ACHN (cell line): ENCODE measurements around the gene DOCK9.

Source experiments
- DNase-seq: peaks from one replicate; pipeline ENCODE4 v3.0.0-alpha.2; 2015
- in situ Hi-C: cut with HindIII; loops from 2 replicates; pipeline ENCODE4 v1.10.0; 2017; ENCODE audit warnings: low sequenced_read_pairs, low pct_ligation_motif_present, low pct_unique_long_range_greater_than_20kb

The DOCK9 gene

DNA sequence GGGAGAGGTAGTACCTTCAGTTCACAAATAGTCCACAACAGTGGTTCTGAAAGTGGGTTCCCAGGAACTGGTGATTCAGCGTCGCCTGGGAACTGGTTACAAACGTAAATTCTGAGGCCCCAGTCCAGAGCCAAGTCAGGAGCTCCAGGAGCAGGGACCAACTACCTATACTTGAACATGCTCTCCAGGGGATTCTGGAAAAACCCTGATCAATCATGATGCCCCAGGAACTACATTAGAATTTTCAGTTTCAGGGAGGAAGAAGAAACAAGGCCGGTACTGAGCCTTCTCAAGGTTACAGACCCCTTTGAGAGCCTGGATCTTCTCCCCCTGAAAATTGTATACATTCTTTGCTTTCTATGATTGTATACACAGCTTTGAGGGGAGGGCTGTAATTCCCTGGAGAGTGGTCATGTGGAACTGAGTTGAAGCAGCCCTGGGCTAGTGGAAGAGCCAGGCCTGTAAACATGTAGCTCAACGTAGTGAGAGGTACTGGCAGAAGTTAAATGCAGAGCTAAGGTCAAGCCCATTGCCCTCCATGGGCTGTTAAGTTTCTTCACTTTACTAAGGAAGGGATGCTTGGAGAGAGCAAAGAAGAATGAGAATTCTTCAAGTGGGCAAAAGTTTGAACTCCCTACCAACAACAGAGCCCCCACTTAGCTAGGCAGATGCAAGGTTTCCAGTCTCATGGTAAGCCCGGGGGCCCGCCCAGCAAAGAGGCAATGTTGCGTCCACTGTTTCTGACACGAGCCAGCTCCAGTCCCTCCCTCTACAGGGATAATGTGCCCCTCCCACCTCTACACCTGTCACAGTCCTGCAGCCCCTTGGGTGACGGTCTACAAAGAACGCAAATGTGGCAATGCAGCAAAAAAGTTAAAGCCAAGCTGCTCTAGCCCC is 17.0 kb downstream of the DOCK9 start:
- in situ Hi-C loops: no loop called here
- no peak for DNase-seq

- in situ Hi-C loops: no loop called here
- no peak for DNase-seq
Measured at GRCh38 chr13:98959786-98960605, 17.9 kb downstream of the DOCK9 start.

DNA sequence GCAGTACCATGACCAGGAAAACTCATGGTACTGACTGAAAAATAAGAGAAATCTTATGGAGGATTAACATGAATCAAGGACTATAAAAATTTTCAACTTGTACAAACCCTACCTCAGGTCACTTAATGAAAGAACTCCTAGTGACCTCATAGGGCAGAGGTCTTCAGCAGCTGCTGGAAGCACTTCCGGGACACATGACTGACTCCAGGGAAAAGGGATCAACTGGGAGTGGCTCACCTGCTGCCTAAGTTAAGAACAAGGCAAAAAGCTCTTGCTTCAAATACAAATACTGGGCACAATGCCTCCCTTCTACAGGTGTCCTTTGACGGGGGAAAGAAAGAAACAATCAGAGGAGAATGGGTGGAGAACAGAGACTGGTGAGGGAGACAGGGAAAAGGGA is 18.6 kb downstream of the DOCK9 start:
- DNase-seq: no peak
- in situ Hi-C loops: no loop called here

- in situ Hi-C loops: no loop called here
Measured at GRCh38 chr13:98958443-98958794, 19.4 kb downstream of the DOCK9 start.

GRCh38 chr13:98957731-98958442 is 20.0 kb downstream of the DOCK9 start:
- in situ Hi-C loops: no loop called here
- DNase-seq: no peak

More at GRCh38 chr13:98958443-98958794, 19.4 kb downstream of the DOCK9 start:
- no peak for DNase-seq

GRCh38 chr13:98955336-98955735 is 22.5 kb downstream of the DOCK9 start:
- DNase-seq: no peak
- in situ Hi-C loops: no loop called here

DNA sequence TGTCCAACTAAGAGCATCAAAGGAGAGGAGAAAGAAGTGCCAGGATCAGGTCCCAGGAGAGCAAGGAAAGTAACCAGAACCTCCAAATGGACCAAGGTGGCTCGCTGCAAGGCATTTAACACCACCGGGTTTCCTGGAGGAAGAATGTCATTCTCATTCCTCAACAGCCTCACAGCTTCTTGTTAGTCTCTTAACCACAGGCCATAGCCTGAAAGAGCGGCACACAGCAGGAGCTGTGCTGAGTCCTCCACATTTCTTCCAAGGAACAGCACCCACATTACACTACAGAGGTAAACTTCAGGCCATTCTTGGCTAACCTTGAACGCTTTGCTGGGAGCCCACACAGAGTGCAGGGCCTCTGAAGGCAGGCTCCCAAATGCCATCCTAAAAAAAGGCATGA is 23.6 kb downstream of the DOCK9 start:
- no peak for DNase-seq

GRCh38 chr13:98951266-98951665 is 26.6 kb downstream of the DOCK9 start:
- in situ Hi-C loops: no loop called here
- no peak for DNase-seq

More for the DNA sequence above, 23.6 kb downstream of the DOCK9 start:
- in situ Hi-C loops: no loop called here

DNA sequence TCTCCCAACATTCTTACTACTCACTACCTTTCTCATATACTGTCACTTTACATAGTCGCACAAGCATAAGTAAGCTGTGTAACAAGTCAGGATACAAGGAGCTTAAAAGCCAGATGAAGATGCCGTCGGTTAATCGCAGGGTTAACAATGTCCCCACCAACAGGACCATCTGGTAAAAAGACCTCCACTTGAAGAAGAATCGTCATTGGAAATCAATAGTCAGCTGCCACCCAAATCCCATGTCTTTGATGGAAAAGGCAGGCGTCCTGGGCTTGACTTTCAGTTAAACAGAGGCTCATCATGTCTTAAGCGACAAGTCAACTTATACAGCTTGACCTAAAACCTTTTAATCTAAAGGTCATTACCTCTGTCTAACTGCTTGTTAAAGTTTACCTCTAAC is 27.2 kb downstream of the DOCK9 start:
- DNase-seq: no peak
- in situ Hi-C loops: no loop called here

DNA sequence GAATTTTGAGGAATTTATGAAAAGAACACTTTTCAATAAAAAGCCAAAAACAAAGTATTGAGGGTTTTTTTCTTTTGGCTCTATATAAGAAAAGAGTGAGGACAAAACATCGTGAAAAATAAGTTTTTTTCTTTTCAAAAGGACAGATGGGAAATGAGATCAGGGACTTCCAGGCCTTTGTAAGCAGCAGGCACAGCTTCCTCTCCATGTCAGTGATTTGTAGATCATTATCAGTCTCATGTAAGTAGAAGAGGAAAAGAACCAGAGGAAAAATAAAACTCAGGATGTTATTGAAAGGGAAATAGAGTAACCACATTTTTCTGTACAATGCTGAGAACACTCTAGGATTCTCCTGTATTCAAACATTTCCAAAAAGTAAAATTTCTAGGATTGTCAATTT is 29.9 kb downstream of the DOCK9 start:
- in situ Hi-C loops: no loop called here

GRCh38 chr13:98945863-98946605 is 31.8 kb downstream of the DOCK9 start:
- in situ Hi-C loops: no loop called here

More for the DNA sequence above, 29.9 kb downstream of the DOCK9 start:
- no peak for DNase-seq

DNA sequence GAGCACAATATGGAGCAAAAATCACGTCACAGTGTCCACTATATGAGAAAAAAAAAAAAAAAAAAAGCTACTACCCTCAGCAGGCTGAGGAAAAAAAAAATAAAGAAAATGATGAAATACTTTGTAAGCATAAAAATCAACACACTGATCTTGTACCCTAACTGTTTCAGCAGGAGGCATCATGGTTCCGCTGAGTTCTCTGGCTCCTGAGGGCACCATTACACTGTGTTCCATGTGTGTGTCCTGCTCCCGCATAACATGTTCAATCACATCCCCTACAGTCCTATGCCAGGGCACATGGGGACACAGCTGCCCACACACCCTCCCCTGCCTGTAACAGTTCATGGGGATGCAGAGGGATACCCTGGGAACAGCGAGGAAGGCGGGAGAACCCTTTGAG is 33.5 kb downstream of the DOCK9 start:
- DNase-seq: no peak
- in situ Hi-C loops: no loop called here

More at GRCh38 chr13:98945863-98946605, 31.8 kb downstream of the DOCK9 start:
- DNase-seq: no peak

GRCh38 chr13:98942997-98943396 is 34.9 kb downstream of the DOCK9 start:
- DNase-seq: no peak
- in situ Hi-C loops: no loop called here

GRCh38 chr13:98942485-98942884 is 35.4 kb downstream of the DOCK9 start:
- in situ Hi-C loops: no loop called here
- DNase-seq: no peak

GRCh38 chr13:98941536-98941935 is 36.3 kb downstream of the DOCK9 start:
- in situ Hi-C loops: no loop called here
- no peak for DNase-seq

- in situ Hi-C loops: no loop called here
- no peak for DNase-seq
Measured at GRCh38 chr13:98941126-98941525, 36.7 kb downstream of the DOCK9 start.

GRCh38 chr13:98940325-98941001 is 37.4 kb downstream of the DOCK9 start:
- in situ Hi-C loops: no loop called here
- DNase-seq: no peak

DNA sequence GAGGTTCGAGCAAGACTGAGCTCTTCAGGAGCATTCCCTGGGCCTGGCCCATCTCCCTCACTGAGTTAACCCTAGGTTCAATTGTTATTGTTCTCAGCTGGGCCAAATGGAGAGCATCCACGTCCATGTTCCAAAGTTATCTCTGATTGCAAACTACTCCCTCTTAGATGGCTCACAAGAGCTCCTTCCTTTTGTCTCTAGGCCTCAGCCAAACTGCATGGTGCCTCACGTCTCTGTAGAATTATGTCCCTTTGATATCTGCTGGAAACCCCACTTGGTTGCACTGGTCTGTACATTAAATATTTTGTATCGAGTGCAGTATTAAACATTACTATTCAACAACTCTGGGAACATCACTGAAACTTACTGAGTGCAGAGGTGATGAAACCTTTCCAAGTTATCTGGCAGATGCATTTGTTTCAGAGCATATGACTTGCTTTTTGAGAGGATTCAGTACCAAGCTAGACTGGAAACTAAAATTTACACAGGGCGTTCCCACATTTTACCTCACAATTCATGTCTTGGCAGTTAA is 38.1 kb downstream of the DOCK9 start:
- no peak for DNase-seq
- in situ Hi-C loops: no loop called here
